ENCODE data around the gene ST3GAL6. TPM values are rescaled to one million over a fixed set of nuclear protein-coding genes. Genes with fewer than 3 reads are reported as not detected.
A peak's percentile ranks its signal among the peaks of the same experiment; 100 is the strongest.

ST3GAL6 gene
- total and polyA plus RNA-seq, 2 donors (not counting 3 experiments of a cell fraction or from before 2014, with no cell fraction given): 13.2 to 35.9 TPM

- DNase-seq (ENCODE audit: low read depth, low spot score) (no peak), FAIRE-seq (no peak)
- ChIA-PET POLR2A (no interaction called here), CTCF (interaction anchor here (1.3 to 3.0 kb wide), 2 partner anchors 9 to 167 kb away, joined by 9 read pairs; no protein-coding TSS in a partner anchor)
- BruUV-seq (replicated peaks): no TSS peak
- intact Hi-C loops (cut with micrococcal nuclease): loop anchor here (1.0 kb wide), 1 partner anchor 10 kb away; no protein-coding TSS in a partner anchor
- TF ChIP-seq POLR2AphosphoS5 (IDR thresholded peaks at IDR 0.05; ENCODE audit: insufficient read depth, low read depth, low read length) (no peak), MAX (IDR thresholded peaks at IDR 0.05; ENCODE audit: insufficient read depth, insufficient read length) (no peak), MYC (IDR thresholded peaks at IDR 0.05; ENCODE audit: low read depth, low read length) (no peak), GATA2 (IDR thresholded peaks at IDR 0.05; ENCODE audit: insufficient read depth, insufficient read length, low read depth, low read length) (no peak), POLR2A (IDR thresholded peaks at IDR 0.05; ENCODE audit: low read depth, low read length) (no peak), JUN (IDR thresholded peaks at IDR 0.05; ENCODE audit: borderline replicate concordance, insufficient read depth, insufficient read length, low read depth) (no peak), EZH2 (IDR thresholded peaks at IDR 0.05; ENCODE audit: borderline replicate concordance, low read depth, low read length, severe bottlenecking) (no peak), FOS (IDR thresholded peaks at IDR 0.05; ENCODE audit: borderline replicate concordance, insufficient read depth, low read length) (no peak), CTCF (IDR thresholded peaks at IDR 0.05; ENCODE audit: extremely low read depth in 1 of 2, insufficient read depth in 1 of 2, low read depth in 1 of 2, low read length in 2 of 2) (no peak)
- Histone ChIP-seq H3K79me2 (ENCODE audit: control insufficient read depth, insufficient read depth, low read length) (peaks cover 3% of the 10 kb centered on the region), H3K4me2 (ENCODE audit: insufficient read depth, low read length) (peak overlapping the region; percentile 57), H3K36me3 (ENCODE audit: control insufficient read depth in 2 of 2, extremely low read depth in 1 of 2, insufficient read depth in 2 of 2, low read length in 2 of 2) (peaks cover 0 to 14% of the 10 kb centered on the region in 2 experiments), H3K9ac (replicated peaks; ENCODE audit: extremely low read depth, insufficient read depth, low read length) (no peak overlapping the region), H3K9me1 (replicated peaks; ENCODE audit: control insufficient read depth, extremely low read depth, insufficient read depth, low read length) (no peaks in the 10 kb centered on the region), H4K20me1 (replicated peaks; ENCODE audit: control insufficient read depth, extremely low read depth, insufficient read depth, low read length) (no peaks in the 10 kb centered on the region), H3K9me3 (replicated peaks; ENCODE audit: control insufficient read depth, insufficient read depth, low read length) (no peaks in the 10 kb centered on the region), H3K27me3 (ENCODE audit: control insufficient read depth in 2 of 2, insufficient read depth in 2 of 2, low read length in 2 of 2) (no peaks in the 10 kb centered on the region), H3K4me1 (ENCODE audit: control insufficient read depth, extremely low read depth, insufficient read depth, low read length) (peaks cover 37% of the 10 kb centered on the region), H2AFZ (ENCODE audit: low read depth, low read length) (no peak overlapping the region), H3K27ac (ENCODE audit: insufficient read depth, low read depth, low read length) (no peak overlapping the region), H3K4me3 (replicated peaks in 1 of 3; ENCODE audit: insufficient read depth in 1 of 3, low read depth in 1 of 3, low read length in 3 of 3) (no peak overlapping the region)
- dilution Hi-C loops (cut with MboI; ENCODE audit: extremely low pct_ligation_motif_present, low sequenced_read_pairs): no loop called here
Observed at GRCh38 chr3:98769448-98769847, 6.3 kb downstream of the ST3GAL6 start.

All from endothelial cell of umbilical vein (primary cell).